Endothelial cell (in vitro differentiated cells): Measurements from ENCODE around the gene NCAM2. TPM values are rescaled to one million over a fixed set of nuclear protein-coding genes. Genes with fewer than 3 reads are reported as not detected.

Experiments used
- DNase-seq: peaks from one replicate; pipeline ENCODE4 v3.0.0; 2021; ENCODE audit warnings: low spot score
- H3K27ac Mint-ChIP-seq: one replicate; pipeline ENCODE4 v1.8.0; 2021; ENCODE audit warnings: mixed read lengths, inconsistent platforms; ENCODE audit not compliant: unreplicated experiment
- H3K27me3 Mint-ChIP-seq: one replicate; pipeline ENCODE4 v1.8.0; 2021; ENCODE audit warnings: mild to moderate bottlenecking, moderate library complexity, mixed read lengths, inconsistent platforms; ENCODE audit not compliant: unreplicated experiment
- H3K36me3 Mint-ChIP-seq: one replicate; pipeline ENCODE4 v1.8.0; 2021; ENCODE audit warnings: mild to moderate bottlenecking, low read depth, mixed read lengths, inconsistent platforms; ENCODE audit not compliant: unreplicated experiment
- H3K4me1 Mint-ChIP-seq: one replicate; pipeline ENCODE4 v1.8.0; 2021; ENCODE audit warnings: mild to moderate bottlenecking, mixed read lengths, inconsistent platforms; ENCODE audit not compliant: unreplicated experiment
- H3K4me3 Mint-ChIP-seq: one replicate; pipeline ENCODE4 v1.8.0; 2021; ENCODE audit warnings: mild to moderate bottlenecking, mixed read lengths, inconsistent platforms; ENCODE audit not compliant: unreplicated experiment
- H3K9me3 Mint-ChIP-seq: one replicate; pipeline ENCODE4 v1.8.0; 2021; ENCODE audit warnings: mixed read lengths, inconsistent platforms; ENCODE audit not compliant: unreplicated experiment
- total RNA-seq: library from RNA; stranded (reverse); fragmentation: NEBNext Ultra II Directional; extraction: Animal tissue kit (Norgen Biotek cat#: 25700); gene quantifications from one replicate; pipeline ENCODE4 v1.2.1, GENCODE V29; 2021; ENCODE audit not compliant: unreplicated experiment
- TF ChIP-seq, protein P1 (sequence below): fragments of 200-600 bp; sonication (generic); IDR thresholded peaks from one replicate; pipeline ENCODE4 v1.5.0; 2021; ENCODE audit warnings: antibody characterized with exemption; ENCODE audit not compliant: unreplicated experiment

The NCAM2 gene
- total RNA-seq, 1 donor from 2014 or later = 0.64 TPM

DNA sequence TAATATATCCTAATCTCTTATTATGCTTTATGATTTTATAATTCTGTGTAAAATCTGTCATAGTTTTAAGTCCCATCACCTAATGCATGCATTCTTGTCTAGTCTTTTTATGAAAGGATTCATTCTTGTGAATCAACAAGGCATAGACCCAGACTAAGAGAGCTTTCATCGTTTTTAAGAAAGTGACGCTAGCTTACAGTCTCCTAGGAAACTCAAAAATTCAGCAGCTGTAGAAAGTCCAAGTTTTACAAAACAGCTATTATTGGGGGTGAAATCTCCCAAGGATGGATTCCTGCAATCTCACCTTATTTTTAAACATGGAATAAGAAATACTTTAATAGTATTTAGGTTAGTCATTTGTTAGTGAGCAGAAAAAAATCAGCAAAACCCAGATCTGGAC lies 104.7 kb downstream of the NCAM2 start:
- Mint-ChIP-seq H3K27me3 (no peaks in the 10 kb centered on the region), H3K4me3 (no peak overlapping the region), H3K9me3 (no peaks in the 10 kb centered on the region), H3K27ac (no peak overlapping the region), H3K36me3 (no peaks in the 10 kb centered on the region), H3K4me1 (no peaks in the 10 kb centered on the region)
- TF ChIP-seq, protein P1, sequence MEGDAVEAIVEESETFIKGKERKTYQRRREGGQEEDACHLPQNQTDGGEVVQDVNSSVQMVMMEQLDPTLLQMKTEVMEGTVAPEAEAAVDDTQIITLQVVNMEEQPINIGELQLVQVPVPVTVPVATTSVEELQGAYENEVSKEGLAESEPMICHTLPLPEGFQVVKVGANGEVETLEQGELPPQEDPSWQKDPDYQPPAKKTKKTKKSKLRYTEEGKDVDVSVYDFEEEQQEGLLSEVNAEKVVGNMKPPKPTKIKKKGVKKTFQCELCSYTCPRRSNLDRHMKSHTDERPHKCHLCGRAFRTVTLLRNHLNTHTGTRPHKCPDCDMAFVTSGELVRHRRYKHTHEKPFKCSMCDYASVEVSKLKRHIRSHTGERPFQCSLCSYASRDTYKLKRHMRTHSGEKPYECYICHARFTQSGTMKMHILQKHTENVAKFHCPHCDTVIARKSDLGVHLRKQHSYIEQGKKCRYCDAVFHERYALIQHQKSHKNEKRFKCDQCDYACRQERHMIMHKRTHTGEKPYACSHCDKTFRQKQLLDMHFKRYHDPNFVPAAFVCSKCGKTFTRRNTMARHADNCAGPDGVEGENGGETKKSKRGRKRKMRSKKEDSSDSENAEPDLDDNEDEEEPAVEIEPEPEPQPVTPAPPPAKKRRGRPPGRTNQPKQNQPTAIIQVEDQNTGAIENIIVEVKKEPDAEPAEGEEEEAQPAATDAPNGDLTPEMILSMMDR = no peak
- DNase-seq = no peak

- TF ChIP-seq, protein P1 = no peak
- no peak overlapping the region for H3K27ac Mint-ChIP-seq
These were observed 105.5 kb downstream of the NCAM2 start for GRCh38 chr21:21103692-21104091.

GRCh38 chr21:21109736-21110135 lies 111.5 kb downstream of the NCAM2 start:
- Mint-ChIP-seq H3K27me3 (no peaks in the 10 kb centered on the region), H3K9me3 (no peaks in the 10 kb centered on the region), H3K27ac (no peak overlapping the region), H3K4me3 (no peak overlapping the region), H3K4me1 (no peaks in the 10 kb centered on the region), H3K36me3 (no peaks in the 10 kb centered on the region)
- TF ChIP-seq, protein P1 = no peak
- no peak for DNase-seq

More at GRCh38 chr21:21103692-21104091, 105.5 kb downstream of the NCAM2 start:
- DNase-seq = no peak
- no peaks in the 10 kb centered on the region for H3K27me3 Mint-ChIP-seq
- H3K9me3 Mint-ChIP-seq = no peaks in the 10 kb centered on the region
- no peaks in the 10 kb centered on the region for H3K36me3 Mint-ChIP-seq
- H3K4me3 Mint-ChIP-seq = no peak overlapping the region
- H3K4me1 Mint-ChIP-seq = no peaks in the 10 kb centered on the region

DNA sequence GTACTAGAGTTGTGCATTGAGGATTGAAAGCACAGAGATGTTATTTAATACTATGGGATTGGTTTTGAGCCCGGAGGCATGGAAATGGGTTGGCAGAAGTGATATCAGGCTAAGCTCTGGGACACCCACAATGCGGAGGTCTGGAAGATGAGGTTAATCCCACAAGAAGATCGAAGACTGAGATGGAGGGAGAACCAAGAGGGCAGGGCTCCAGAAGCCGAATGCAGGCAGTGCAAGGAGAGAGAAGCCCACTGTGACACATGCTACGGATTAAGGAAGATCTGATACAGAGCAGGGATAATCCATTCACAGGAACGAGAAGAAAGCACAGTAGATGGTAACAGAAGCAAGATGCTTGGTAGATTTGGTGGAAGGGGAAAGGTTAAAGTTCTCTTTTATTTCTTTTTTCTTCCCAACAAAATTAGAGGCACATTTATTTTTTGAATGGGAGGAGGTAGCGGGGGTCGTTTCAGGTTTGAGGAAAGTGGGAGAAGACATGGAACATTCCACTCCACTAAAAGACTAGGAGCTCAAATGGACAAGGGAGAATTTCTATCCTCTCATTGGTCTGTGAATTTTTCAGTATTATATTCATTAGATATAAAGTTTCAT lies 113.2 kb downstream of the NCAM2 start:
- Mint-ChIP-seq H3K9me3 (no peaks in the 10 kb centered on the region), H3K4me1 (no peaks in the 10 kb centered on the region), H3K4me3 (no peak overlapping the region), H3K27ac (no peak overlapping the region), H3K27me3 (no peaks in the 10 kb centered on the region), H3K36me3 (no peaks in the 10 kb centered on the region)
- TF ChIP-seq, protein P1 = no peak
- no peak for DNase-seq

DNA sequence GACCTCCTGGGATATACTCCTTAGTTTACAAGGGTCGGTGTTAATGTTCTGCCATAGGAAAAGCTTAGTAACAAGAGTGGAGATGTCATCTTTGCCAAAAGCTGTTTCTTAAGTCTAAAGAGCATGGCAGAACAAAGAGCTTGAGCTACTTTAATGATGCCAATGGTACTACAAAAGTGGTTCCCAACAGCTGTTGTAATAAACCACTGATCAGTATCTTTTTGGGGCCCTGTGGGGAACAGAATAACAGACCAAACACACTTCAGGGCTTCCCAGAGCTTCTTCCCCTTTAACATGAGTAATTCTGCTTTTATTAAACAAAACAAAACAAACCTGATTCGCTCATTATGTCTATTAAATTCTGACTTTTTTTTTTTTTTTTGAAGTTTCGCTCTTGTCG lies 116.3 kb downstream of the NCAM2 start:
- H3K9me3 Mint-ChIP-seq = no peaks in the 10 kb centered on the region
- no peaks in the 10 kb centered on the region for H3K36me3 Mint-ChIP-seq
- H3K27me3 Mint-ChIP-seq = no peaks in the 10 kb centered on the region
- TF ChIP-seq, protein P1 = no peak
- H3K4me1 Mint-ChIP-seq = no peaks in the 10 kb centered on the region
- H3K27ac Mint-ChIP-seq = no peak overlapping the region
- DNase-seq = no peak
- no peak overlapping the region for H3K4me3 Mint-ChIP-seq
